Endothelial cell of umbilical vein (primary cell): Measurements from ENCODE around the gene BRSK1. TPM values are rescaled to one million over a fixed set of nuclear protein-coding genes. Genes with fewer than 3 reads are reported as not detected.
A peak's percentile ranks its signal among the peaks of the same experiment; 100 is the strongest.

Experiments used
- BruUV-seq: library from RNA; stranded (reverse); fragments of 400-500 nt; replicated peaks from 2 replicates; lab custom pipeline; 2021; lab: Mats Ljungman, UMichigan
- CTCF ChIA-PET: fragments of 300-600, 350-600 bp; sonication (Branson Sonifier 250); formaldehyde crosslinking; loops from one replicate; lab custom pipeline; 2021; ENCODE audit warnings: antibody characterized with exemption, inconsistent platforms; lab: Charles Lee
- POLR2A ChIA-PET: fragments of 300-600, 350-600 bp; sonication (Branson Sonifier 250); formaldehyde crosslinking; loops from one replicate; lab custom pipeline; 2021; ENCODE audit warnings: antibody characterized with exemption, inconsistent platforms; lab: Charles Lee
- DNase-seq: peaks from one replicate; pipeline ENCODE4 v3.0.0-alpha.2; 2011; ENCODE audit warnings: low read depth, low spot score
- FAIRE-seq: peaks from 2 replicates; lab custom pipeline; 2011; peaks lifted over from hg19 to GRCh38; lab: Jason Lieb, UNC
- H2AFZ ChIP-seq: 2 replicates; pipeline ENCODE4 v1.6.0; 2012; ENCODE audit warnings: low read depth, low read length, control low read depth, inconsistent platforms
- H3K27ac ChIP-seq: 2 replicates; pipeline ENCODE4 v1.5.1; 2011; ENCODE audit warnings: low read depth, mild to moderate bottlenecking, control low read depth, low read length, moderate library complexity; ENCODE audit not compliant: insufficient read depth
- H3K27me3 ChIP-seq, 2 experiments: 2 replicates each; pipeline versions ENCODE4 v1.6.0 to v1.6.1; 2011; ENCODE audit warnings: low read length in 2 of 2, mixed read lengths in 1 of 2; ENCODE audit not compliant: control insufficient read depth in 2 of 2, insufficient read depth in 2 of 2
- H3K36me3 ChIP-seq, 2 experiments: 2 replicates in 1 of 2; 3 replicates in 1 of 2; pipeline ENCODE4 v1.5.1; 2011; ENCODE audit warnings: low read length in 2 of 2, mild to moderate bottlenecking in 1 of 2, moderate library complexity in 1 of 2; ENCODE audit not compliant: control insufficient read depth in 2 of 2, insufficient read depth in 2 of 2; ENCODE audit errors: extremely low read depth in 1 of 2
- H3K4me1 ChIP-seq: 3 replicates; pipeline ENCODE4 v1.5.1; 2011; ENCODE audit warnings: mild to moderate bottlenecking, low read length; ENCODE audit not compliant: control insufficient read depth, insufficient read depth; ENCODE audit errors: extremely low read depth
- H3K4me2 ChIP-seq: 2 replicates; pipeline ENCODE4 v1.6.1; 2011; ENCODE audit warnings: low read length, control low read depth, mixed read lengths; ENCODE audit not compliant: insufficient read depth
- H3K4me3 ChIP-seq, 3 experiments: fragments of 200-600 bp in 1 of 3; sonication (generic), shearing (Covaris generic) in 1 of 3; replicated peaks in 1 of 3; 2 replicates each; pipeline ENCODE4 v1.5.1; 2011 to 2016; ENCODE audit warnings: control low read depth in 3 of 3, low read length in 3 of 3, mild to moderate bottlenecking in 2 of 3, inconsistent platforms in 1 of 3, low read depth in 1 of 3, moderate library complexity in 1 of 3; ENCODE audit not compliant: insufficient read depth in 1 of 3
- H3K79me2 ChIP-seq: 2 replicates; pipeline ENCODE4 v1.6.0; 2012; ENCODE audit warnings: low read length, inconsistent platforms; ENCODE audit not compliant: control insufficient read depth, insufficient read depth
- H3K9ac ChIP-seq: replicated peaks from 2 replicates; pipeline ENCODE3; 2011; ENCODE audit warnings: low read length, control low read depth; ENCODE audit not compliant: insufficient read depth; ENCODE audit errors: extremely low read depth
- H3K9me1 ChIP-seq: replicated peaks from 3 replicates; pipeline ENCODE4 v1.6.0; 2011; ENCODE audit warnings: mild to moderate bottlenecking, low read length; ENCODE audit not compliant: control insufficient read depth, insufficient read depth; ENCODE audit errors: extremely low read depth
- H3K9me3 ChIP-seq: replicated peaks from 2 replicates; pipeline ENCODE4 v1.5.1; 2012; ENCODE audit warnings: low read length, inconsistent platforms; ENCODE audit not compliant: control insufficient read depth, insufficient read depth
- H4K20me1 ChIP-seq: replicated peaks from 2 replicates; pipeline ENCODE3; 2011; ENCODE audit warnings: mild to moderate bottlenecking, low read length; ENCODE audit not compliant: control insufficient read depth, insufficient read depth; ENCODE audit errors: extremely low read depth
- CTCF ChIP-seq, 2 donors: IDR thresholded peaks; 1 replicate in 1 of 2; 2 replicates in 1 of 2; pipeline ENCODE4 v1.5.1; 2011; ENCODE audit warnings: low read length in 2 of 2, mild to moderate bottlenecking in 2 of 2, moderate library complexity in 2 of 2, control low read depth in 1 of 2, inconsistent platforms in 1 of 2, low read depth in 1 of 2; ENCODE audit not compliant: insufficient read depth in 1 of 2; ENCODE audit errors: extremely low read depth in 1 of 2
- EZH2 ChIP-seq: IDR thresholded peaks from 2 replicates; pipeline ENCODE4 v1.6.1; 2012; ENCODE audit warnings: borderline replicate concordance, low read depth, mild to moderate bottlenecking, moderate library complexity, low read length, inconsistent platforms; ENCODE audit not compliant: severe bottlenecking
- FOS ChIP-seq: IDR thresholded peaks from 2 replicates; pipeline ENCODE4 v1.6.1; 2011; ENCODE audit warnings: mild to moderate bottlenecking, low read length, moderate library complexity, borderline replicate concordance; ENCODE audit not compliant: insufficient read depth
- GATA2 ChIP-seq: IDR thresholded peaks from 2 replicates; pipeline ENCODE4 v1.7.0; 2011; ENCODE audit warnings: low read depth, mild to moderate bottlenecking, moderate library complexity, mixed read lengths, low read length; ENCODE audit not compliant: insufficient read length, insufficient read depth
- JUN ChIP-seq: IDR thresholded peaks from 2 replicates; pipeline ENCODE4 v1.6.1; 2011; ENCODE audit warnings: borderline replicate concordance, low read depth; ENCODE audit not compliant: insufficient read length, insufficient read depth
- MYC ChIP-seq: IDR thresholded peaks from one replicate; pipeline ENCODE4 v1.6.1; 2011; ENCODE audit warnings: mild to moderate bottlenecking, low read depth, low read length
- dilution Hi-C: fragments of 300-500 bp; cut with MboI; formaldehyde crosslinking; loops from one replicate; pipeline ENCODE4 v1.15.0; 2019; ENCODE audit warnings: low sequenced_read_pairs; ENCODE audit not compliant: extremely low pct_ligation_motif_present
- intact Hi-C: fragments of 100-400 bp; cut with micrococcal nuclease; formaldehyde crosslinking; loops from one replicate; pipeline ENCODE4 v1.10.0; 2022
- polyA plus RNA-seq, 4 experiments: library from polyadenylated mRNA; depleted of rRNA in 3 of 4; stranded (reverse) in 3 of 4; unstranded in 1 of 4; fragments of >200 nt; gene quantifications; 2 replicates each; pipeline versions ENCODE4 v1.2.1 to v1.2.3, GENCODE V29; 2011 to 2012; ENCODE audit warnings: missing spikeins in 1 of 4
- total RNA-seq: library from RNA; stranded (reverse); gene quantifications from 2 replicates; pipeline ENCODE4 v1.2.3, GENCODE V29; 2021

Gene BRSK1
- total and polyA plus RNA-seq, 2 donors (not counting 3 experiments of a cell fraction or from before 2014, with no cell fraction given), result 0.33 to 0.44 TPM

- H3K9me1 ChIP-seq, result no peaks in the 10 kb centered on the region
- intact Hi-C loops, result no loop called here
- no peaks in the 10 kb centered on the region for H4K20me1 ChIP-seq
These were observed 4.5 kb upstream of the BRSK1 start for GRCh38 chr19:55279340-55279739.

More at GRCh38 chr19:55279340-55279739, 4.5 kb upstream of the BRSK1 start:
- Histone ChIP-seq H3K9ac (peak overlapping the region; percentile 64), H3K27me3 (peaks cover 5 to 6% of the 10 kb centered on the region in 2 experiments), H2AFZ (peak overlapping the region; percentile 98), H3K4me3 (peak overlapping the region; percentile 66 to 96 (median 79)), H3K36me3 (peaks cover 0 to 2% of the 10 kb centered on the region in 2 experiments), H3K4me1 (peaks cover 3% of the 10 kb centered on the region), H3K79me2 (no peaks in the 10 kb centered on the region), H3K9me3 (no peaks in the 10 kb centered on the region), H3K27ac (no peak overlapping the region), H3K4me2 (peak overlapping the region; percentile 25)
- no peak for TF ChIP-seq JUN
- TF ChIP-seq FOS, result no peak
- TF ChIP-seq CTCF (IDR thresholded peaks at IDR 0.05; ENCODE audit: extremely low read depth in 1 of 2, insufficient read depth in 1 of 2, low read depth in 1 of 2, low read length in 2 of 2), result no peak
- TF ChIP-seq EZH2, result no peak
- no peak for TF ChIP-seq MYC
- TF ChIP-seq GATA2, result no peak
- TSS peak; percentile 23 for BruUV-seq
- ChIA-PET POLR2A (interaction anchor here (0.7 to 2.0 kb wide), 4 partner anchors 20 to 198 kb away, joined by 3 to 8 read pairs (median 6); partner anchors contain the start of genes PPP6R1 and UBE2S), CTCF (interaction anchor here (1.5 kb wide), 1 partner anchor 12 kb away, joined by 6 read pairs; no protein-coding TSS in a partner anchor)
- FAIRE-seq, result no peak
- dilution Hi-C loops, result no loop called here
- no peak for DNase-seq
